Thoracic aorta (tissue), 2 donors: ENCODE data around the gene HBA2. TPM values are rescaled to one million over a fixed set of nuclear protein-coding genes. Genes with fewer than 3 reads are reported as not detected.
A peak's percentile ranks its signal among the peaks of the same experiment; 100 is the strongest.
"Not testable (repeated sequence)": the region's sequence is repeated elsewhere in the genome, so short reads cannot be mapped to it uniquely, and the experiment has no call there.

Experiments used
- ATAC-seq: fragments of 150-250 bp; one replicate; pipeline ENCODE4 v1.8.0; 2017; ENCODE audit warnings: low read depth; ENCODE audit not compliant: insufficient number of reproducible peaks, low FRiP score
- DNase-seq: peaks from one replicate; pipeline ENCODE4 v3.0.0-alpha.2; 2020; ENCODE audit warnings: low spot score
- H3K27ac ChIP-seq, 2 donors: fragments of 200-600 bp; sonication (generic); 1 replicate in 1 of 2; 2 replicates in 1 of 2; pipeline ENCODE4 v1.5.1; 2016; ENCODE audit warnings: mild to moderate bottlenecking in 2 of 2, moderate library complexity in 2 of 2
- H3K27me3 ChIP-seq: fragments of 200-600 bp; sonication (generic); replicated peaks from 2 replicates; pipeline ENCODE4 v1.6.0; 2016; ENCODE audit warnings: mild to moderate bottlenecking; ENCODE audit not compliant: insufficient read depth
- H3K36me3 ChIP-seq: fragments of 200-600 bp; sonication (generic); one replicate; pipeline ENCODE4 v1.5.1; 2016
- H3K4me1 ChIP-seq, 2 donors: fragments of 200-600 bp; sonication (generic); 1 replicate in 1 of 2; 2 replicates in 1 of 2; pipeline versions ENCODE4 v1.5.1 to v1.6.0; 2016; ENCODE audit warnings: low read depth in 2 of 2, mild to moderate bottlenecking in 1 of 2; ENCODE audit not compliant: control insufficient read depth in 1 of 2
- H3K4me3 ChIP-seq: fragments of 200-600 bp; sonication (generic); 2 replicates; pipeline ENCODE4 v1.5.1; 2016; ENCODE audit warnings: mild to moderate bottlenecking
- H3K9me3 ChIP-seq: fragments of 200-600 bp; sonication (generic); 2 replicates; pipeline ENCODE4 v1.5.1; 2016
- CTCF ChIP-seq: fragments of 200-600 bp; sonication (generic); IDR thresholded peaks from one replicate; pipeline ENCODE4 v1.5.1; 2019; ENCODE audit warnings: antibody characterized with exemption
- total RNA-seq, 2 donors: library from RNA; depleted of rRNA; stranded (reverse); fragments of >200 nt; gene quantifications; one replicate each; pipeline versions ENCODE4 v1.1.0 to v1.2.3, GENCODE V29; 2016

Gene HBA2
- total RNA-seq, 2 donors from 2014 or later, result 47.9 to 433 TPM

GRCh38 chr16:162271-162991 lies 10.2 kb upstream of the HBA2 start:
- ATAC-seq, result no peak
- peaks cover 25% of the 10 kb centered on the region for H3K27me3 ChIP-seq
- H3K9me3 ChIP-seq, result no peaks in the 10 kb centered on the region

GRCh38 chr16:163139-163538 lies 9.5 kb upstream of the HBA2 start:
- not testable (repeated sequence) for ATAC-seq, H3K4me3 ChIP-seq, H3K36me3 ChIP-seq, H3K27ac ChIP-seq, H3K9me3 ChIP-seq, DNase-seq
- peaks cover 13 to 19% of the 10 kb centered on the region in 2 donors for H3K4me1 ChIP-seq
- H3K27me3 ChIP-seq, result peaks cover 28% of the 10 kb centered on the region

More at GRCh38 chr16:162271-162991, 10.2 kb upstream of the HBA2 start:
- Histone ChIP-seq H3K4me3 (no peak overlapping the region), H3K36me3 (no peaks in the 10 kb centered on the region), H3K4me1 (peaks cover 13 to 19% of the 10 kb centered on the region in 2 donors), H3K27ac (no peak overlapping the region)
- TF ChIP-seq CTCF, result no peak
- no peak for DNase-seq

GRCh38 chr16:163696-164095 lies 9.0 kb upstream of the HBA2 start:
- Histone ChIP-seq H3K27me3 (peaks cover 31% of the 10 kb centered on the region), H3K4me1 (peaks cover 13 to 19% of the 10 kb centered on the region in 2 donors)
- not testable (repeated sequence) for H3K9me3 ChIP-seq, H3K4me3 ChIP-seq, H3K36me3 ChIP-seq, ATAC-seq, DNase-seq, H3K27ac ChIP-seq

- H3K27ac ChIP-seq, H3K36me3 ChIP-seq, DNase-seq, H3K4me3 ChIP-seq, ATAC-seq, H3K9me3 ChIP-seq: not testable (repeated sequence)
- Histone ChIP-seq H3K27me3 (peaks cover 32% of the 10 kb centered on the region), H3K4me1 (peaks cover 13 to 19% of the 10 kb centered on the region in 2 donors)
Observed at GRCh38 chr16:164134-164823, 8.4 kb upstream of the HBA2 start.

- ATAC-seq (no peak), DNase-seq (no peak)
- peaks cover 32% of the 10 kb centered on the region for H3K27me3 ChIP-seq
- no peak overlapping the region for H3K27ac ChIP-seq
- H3K9me3 ChIP-seq, result no peaks in the 10 kb centered on the region
- no peak for TF ChIP-seq CTCF
- peak overlapping the region; percentile 50 for H3K4me3 ChIP-seq
- peaks cover 13 to 19% of the 10 kb centered on the region in 2 donors for H3K4me1 ChIP-seq
- H3K36me3 ChIP-seq, result no peaks in the 10 kb centered on the region
Observed at GRCh38 chr16:164827-165538, 7.7 kb upstream of the HBA2 start.

GRCh38 chr16:165539-166374 lies 6.9 kb upstream of the HBA2 start, which contains the start of gene HBM:
HBM (plus strand) TSS chr16:165978; CDS start chr16:165998, 20 bp downstream.
- Histone ChIP-seq H3K4me1 (peaks cover 13 to 19% of the 10 kb centered on the region in 2 donors), H3K27ac (peak within 1 kb of the TSS in 1 of 2 donors; percentile 17), H3K4me3 (peak within 1 kb of the TSS; percentile 50), H3K27me3 (peaks cover 32% of the 10 kb centered on the region), H3K9me3 (no peaks in the 10 kb centered on the region), H3K36me3 (no peaks in the 10 kb centered on the region)
- TF ChIP-seq CTCF, result no peak
- DNase-seq, result no peak
- no peak for ATAC-seq
